ENCODE measurements around the gene NPFFR2. TPM values are rescaled to one million over a fixed set of nuclear protein-coding genes. Genes with fewer than 3 reads are reported as not detected.

The NPFFR2 gene
- total RNA-seq, 1 donor from 2014 or later, result 0.64 TPM

DNA sequence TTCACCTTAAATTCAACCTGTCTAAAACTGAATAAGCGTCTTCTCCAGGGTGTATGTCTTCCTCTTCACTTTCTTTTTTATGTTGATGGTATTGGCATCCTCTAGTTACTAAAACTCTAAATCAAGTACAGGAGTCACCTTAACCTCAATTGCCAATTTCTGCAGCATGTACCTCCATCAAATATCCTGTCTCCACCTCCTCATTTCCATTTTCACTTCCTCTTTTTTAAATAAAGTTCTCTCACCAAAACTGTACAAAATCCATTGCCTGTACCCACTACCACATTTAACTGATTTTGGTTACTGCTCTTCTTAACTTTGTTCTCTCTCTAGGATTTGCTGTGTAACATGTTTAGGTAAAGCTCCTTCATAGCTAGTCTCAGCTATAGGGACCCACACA, 9.2 kb upstream of the NPFFR2 start:
- Histone ChIP-seq H2AFZ (ENCODE audit: low read depth, low read length) (no peak overlapping the region), H3K4me1 (ENCODE audit: insufficient read depth, low read length) (no peaks in the 10 kb centered on the region), H3K79me2 (ENCODE audit: insufficient read depth, low read length) (no peaks in the 10 kb centered on the region), H3K27ac (ENCODE audit: low read depth, low read length) (no peak overlapping the region), H4K20me1 (ENCODE audit: insufficient read depth, low read length) (no peaks in the 10 kb centered on the region), H3K4me2 (ENCODE audit: low read length) (no peak overlapping the region), H3K9me3 (ENCODE audit: insufficient read depth, low read depth, low read length) (no peaks in the 10 kb centered on the region), H3K27me3 (ENCODE audit: insufficient read depth, low read length) (no peaks in the 10 kb centered on the region), H3K36me3 (ENCODE audit: insufficient read depth, low read length) (no peaks in the 10 kb centered on the region), H3K4me3 (ENCODE audit: insufficient read depth, low read depth, low read length) (no peak overlapping the region), H3K9ac (ENCODE audit: low read length) (no peak overlapping the region)
- Mint-ChIP-seq H3K9me3 (ENCODE audit: unreplicated experiment) (peaks cover 2% of the 10 kb centered on the region), H3K36me3 (ENCODE audit: low read depth, unreplicated experiment) (no peaks in the 10 kb centered on the region), H3K27ac (ENCODE audit: unreplicated experiment) (no peak overlapping the region), H3K27me3 (ENCODE audit: low read depth, unreplicated experiment) (no peaks in the 10 kb centered on the region), H3K4me1 (ENCODE audit: low read depth, unreplicated experiment) (peaks cover 3% of the 10 kb centered on the region), H3K4me3 (ENCODE audit: unreplicated experiment) (no peak overlapping the region)
- no peak for TF ChIP-seq EZH2 (IDR thresholded peaks at IDR 0.05; ENCODE audit: insufficient read depth, low read length)
- TF ChIP-seq, protein P1, sequence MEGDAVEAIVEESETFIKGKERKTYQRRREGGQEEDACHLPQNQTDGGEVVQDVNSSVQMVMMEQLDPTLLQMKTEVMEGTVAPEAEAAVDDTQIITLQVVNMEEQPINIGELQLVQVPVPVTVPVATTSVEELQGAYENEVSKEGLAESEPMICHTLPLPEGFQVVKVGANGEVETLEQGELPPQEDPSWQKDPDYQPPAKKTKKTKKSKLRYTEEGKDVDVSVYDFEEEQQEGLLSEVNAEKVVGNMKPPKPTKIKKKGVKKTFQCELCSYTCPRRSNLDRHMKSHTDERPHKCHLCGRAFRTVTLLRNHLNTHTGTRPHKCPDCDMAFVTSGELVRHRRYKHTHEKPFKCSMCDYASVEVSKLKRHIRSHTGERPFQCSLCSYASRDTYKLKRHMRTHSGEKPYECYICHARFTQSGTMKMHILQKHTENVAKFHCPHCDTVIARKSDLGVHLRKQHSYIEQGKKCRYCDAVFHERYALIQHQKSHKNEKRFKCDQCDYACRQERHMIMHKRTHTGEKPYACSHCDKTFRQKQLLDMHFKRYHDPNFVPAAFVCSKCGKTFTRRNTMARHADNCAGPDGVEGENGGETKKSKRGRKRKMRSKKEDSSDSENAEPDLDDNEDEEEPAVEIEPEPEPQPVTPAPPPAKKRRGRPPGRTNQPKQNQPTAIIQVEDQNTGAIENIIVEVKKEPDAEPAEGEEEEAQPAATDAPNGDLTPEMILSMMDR (IDR thresholded peaks at IDR 0.05; ENCODE audit: insufficient read depth, low read depth, low read length), result no peak
- DNase-seq (ENCODE audit: low read depth) (no peak), FAIRE-seq (no peak)

DNA sequence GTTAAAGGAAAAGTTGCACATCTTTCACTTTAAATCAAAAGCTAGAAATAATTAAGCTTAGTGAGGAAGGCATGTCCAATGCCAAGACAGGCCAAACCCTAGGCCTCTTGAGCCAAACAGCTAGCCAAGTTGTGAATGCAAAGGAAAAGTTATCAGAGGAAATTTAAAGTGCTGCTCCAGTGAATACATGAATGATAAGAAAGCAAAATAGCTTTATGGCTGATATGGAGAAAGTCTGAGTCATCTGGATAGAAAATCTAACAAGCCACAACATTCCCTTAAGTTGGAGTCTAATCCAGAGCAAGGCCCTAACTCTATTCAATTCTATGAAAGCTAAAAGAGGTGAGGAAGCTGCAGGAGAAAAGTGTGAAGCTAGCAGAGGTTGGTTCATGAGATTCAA, 23.8 kb downstream of the NPFFR2 start:
- Histone ChIP-seq H3K36me3 (ENCODE audit: insufficient read depth, low read length) (no peaks in the 10 kb centered on the region), H3K27ac (ENCODE audit: low read depth, low read length) (no peak overlapping the region), H3K4me1 (ENCODE audit: insufficient read depth, low read length) (no peaks in the 10 kb centered on the region), H2AFZ (ENCODE audit: low read depth, low read length) (no peak overlapping the region), H3K4me2 (ENCODE audit: low read length) (no peak overlapping the region), H3K27me3 (ENCODE audit: insufficient read depth, low read length) (no peaks in the 10 kb centered on the region), H3K9ac (ENCODE audit: low read length) (no peak overlapping the region), H3K4me3 (ENCODE audit: insufficient read depth, low read depth, low read length) (no peak overlapping the region), H3K79me2 (ENCODE audit: insufficient read depth, low read length) (no peaks in the 10 kb centered on the region), H3K9me3 (ENCODE audit: insufficient read depth, low read depth, low read length) (no peaks in the 10 kb centered on the region), H4K20me1 (ENCODE audit: insufficient read depth, low read length) (no peaks in the 10 kb centered on the region)
- no peak for FAIRE-seq
- Mint-ChIP-seq H3K36me3 (ENCODE audit: low read depth, unreplicated experiment) (no peaks in the 10 kb centered on the region), H3K9me3 (ENCODE audit: unreplicated experiment) (no peaks in the 10 kb centered on the region), H3K4me3 (ENCODE audit: unreplicated experiment) (no peak overlapping the region), H3K27me3 (ENCODE audit: low read depth, unreplicated experiment) (no peaks in the 10 kb centered on the region), H3K4me1 (ENCODE audit: low read depth, unreplicated experiment) (peaks cover 4% of the 10 kb centered on the region), H3K27ac (ENCODE audit: unreplicated experiment) (no peak overlapping the region)
- DNase-seq (ENCODE audit: low read depth), result peak; percentile 42
- TF ChIP-seq, protein P1 (IDR thresholded peaks at IDR 0.05; ENCODE audit: insufficient read depth, low read depth, low read length), result no peak
- TF ChIP-seq EZH2 (IDR thresholded peaks at IDR 0.05; ENCODE audit: insufficient read depth, low read length), result no peak

DNA sequence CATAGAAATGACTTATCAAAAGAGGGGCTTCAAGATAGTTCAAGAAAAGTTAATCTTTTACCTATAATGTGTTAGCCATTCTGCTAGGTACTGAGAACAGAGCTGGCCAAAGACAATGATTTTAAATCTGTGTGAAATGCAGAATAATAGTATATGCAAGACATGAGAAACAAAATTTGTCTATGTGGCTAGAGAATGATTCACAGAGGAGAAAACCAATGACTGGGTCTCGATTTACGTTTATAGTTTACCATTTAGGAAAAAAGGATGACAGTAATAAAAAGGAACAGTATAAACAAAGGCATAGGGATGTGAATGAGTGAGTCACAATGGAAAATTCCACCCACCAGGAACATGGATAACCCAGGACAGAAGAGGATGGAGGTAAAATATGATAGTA, 31.9 kb downstream of the NPFFR2 start:
- H3K4me2 ChIP-seq (ENCODE audit: low read length), result no peak overlapping the region
- TF ChIP-seq, protein P1 (IDR thresholded peaks at IDR 0.05; ENCODE audit: insufficient read depth, low read depth, low read length), result no peak
- no peak for TF ChIP-seq EZH2 (IDR thresholded peaks at IDR 0.05; ENCODE audit: insufficient read depth, low read length)
- no peak overlapping the region for H3K27ac Mint-ChIP-seq (ENCODE audit: unreplicated experiment)
- H3K27ac ChIP-seq (ENCODE audit: low read depth, low read length), result no peak overlapping the region
- H2AFZ ChIP-seq (ENCODE audit: low read depth, low read length), result no peak overlapping the region
- H3K9me3 ChIP-seq (ENCODE audit: insufficient read depth, low read depth, low read length), result no peaks in the 10 kb centered on the region
- no peaks in the 10 kb centered on the region for H3K27me3 ChIP-seq (ENCODE audit: insufficient read depth, low read length)
- no peak overlapping the region for H3K4me3 ChIP-seq (ENCODE audit: insufficient read depth, low read depth, low read length)
- no peaks in the 10 kb centered on the region for H3K36me3 ChIP-seq (ENCODE audit: insufficient read depth, low read length)
- H3K4me1 ChIP-seq (ENCODE audit: insufficient read depth, low read length), result no peaks in the 10 kb centered on the region
- no peaks in the 10 kb centered on the region for H4K20me1 ChIP-seq (ENCODE audit: insufficient read depth, low read length)
- FAIRE-seq, result no peak
- H3K9me3 Mint-ChIP-seq (ENCODE audit: unreplicated experiment), result no peaks in the 10 kb centered on the region
- no peaks in the 10 kb centered on the region for H3K79me2 ChIP-seq (ENCODE audit: insufficient read depth, low read length)
- no peaks in the 10 kb centered on the region for H3K36me3 Mint-ChIP-seq (ENCODE audit: low read depth, unreplicated experiment)
- no peak overlapping the region for H3K4me3 Mint-ChIP-seq (ENCODE audit: unreplicated experiment)
- H3K4me1 Mint-ChIP-seq (ENCODE audit: low read depth, unreplicated experiment), result peaks cover 3% of the 10 kb centered on the region
- H3K27me3 Mint-ChIP-seq (ENCODE audit: low read depth, unreplicated experiment), result no peaks in the 10 kb centered on the region
- DNase-seq (ENCODE audit: low read depth), result peak; percentile 22
- no peak overlapping the region for H3K9ac ChIP-seq (ENCODE audit: low read length)
